Measurements from ENCODE around the gene ABHD16B.

ABHD16B gene

DNA sequence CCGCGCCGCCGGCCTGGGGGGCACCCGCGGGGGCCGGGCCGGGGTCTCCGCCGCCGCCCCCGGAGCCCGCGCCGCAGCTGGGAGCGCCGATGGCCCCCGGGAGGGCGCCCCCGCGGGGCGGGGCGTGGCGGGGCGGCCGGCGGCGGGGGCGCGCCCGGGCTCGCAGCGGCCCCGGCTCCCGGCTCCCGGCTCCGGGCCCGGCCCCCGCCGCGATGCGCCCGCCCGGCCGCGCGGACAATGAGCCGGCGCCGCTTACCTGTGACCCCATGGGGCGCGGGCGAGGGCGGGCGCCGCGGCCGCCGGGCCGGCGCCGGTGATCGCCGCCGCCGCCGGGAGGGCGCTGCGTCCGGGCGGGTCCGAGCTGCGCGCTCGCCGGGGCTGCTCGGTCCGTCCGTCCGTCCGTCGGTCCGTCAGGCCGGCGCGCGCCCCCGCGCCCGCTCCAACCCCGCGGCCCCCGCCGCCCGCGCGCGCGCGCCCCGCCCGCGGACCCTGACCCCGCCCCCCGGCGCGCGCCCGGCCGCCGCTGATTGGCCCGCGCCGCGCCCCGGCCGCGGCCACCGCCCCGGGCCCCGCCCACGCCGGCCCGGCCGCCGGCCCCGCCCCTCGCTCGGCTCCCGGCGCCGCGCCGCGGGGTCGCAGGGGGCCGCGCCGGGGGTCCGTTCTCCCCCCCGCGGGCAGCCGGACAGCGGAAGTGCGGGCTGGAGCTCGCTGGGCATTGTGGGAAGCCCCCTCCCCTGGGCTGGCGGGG, 30.3 kb upstream of the ABHD16B start, which contains the start of gene ZBTB46:
Gene ZBTB46 (minus strand): TSS at position 424 of the 748 bp plus-strand sequence. CDS start 40,507 bp downstream, outside the sequence.
- Mint-ChIP-seq H3K4me3 (peak within 1 kb of the TSS; percentile 87), H3K36me3 (peaks cover 1% of the 10 kb centered on the region), H3K27me3 (peaks cover 19% of the 10 kb centered on the region), H3K27ac (peak within 1 kb of the TSS; percentile 56), H3K4me1 (peaks cover 10% of the 10 kb centered on the region), H3K9me3 (no peaks in the 10 kb centered on the region)

DNA sequence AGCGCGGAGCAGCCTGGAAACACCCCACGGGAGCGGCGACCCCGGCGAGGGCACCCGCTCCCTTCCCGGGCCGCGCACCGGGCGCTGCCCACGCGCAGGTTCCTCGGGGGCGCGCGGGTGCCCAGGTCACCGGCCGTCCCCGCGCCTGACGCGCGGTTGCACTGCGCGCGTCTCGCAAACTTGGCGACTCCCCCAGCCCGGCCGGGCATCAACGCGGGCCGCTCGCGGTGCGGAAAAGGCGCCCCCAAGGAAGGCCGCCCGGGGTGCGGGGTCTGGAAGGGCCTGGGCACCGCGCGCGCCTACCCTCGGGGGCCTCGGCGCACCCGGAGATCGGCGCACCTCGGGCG, 29.7 kb upstream of the ABHD16B start:
- Mint-ChIP-seq H3K36me3 (peaks cover 1% of the 10 kb centered on the region), H3K4me3 (no peak overlapping the region), H3K9me3 (no peaks in the 10 kb centered on the region), H3K4me1 (peaks cover 10% of the 10 kb centered on the region), H3K27ac (no peak overlapping the region), H3K27me3 (peaks cover 17% of the 10 kb centered on the region)

DNA sequence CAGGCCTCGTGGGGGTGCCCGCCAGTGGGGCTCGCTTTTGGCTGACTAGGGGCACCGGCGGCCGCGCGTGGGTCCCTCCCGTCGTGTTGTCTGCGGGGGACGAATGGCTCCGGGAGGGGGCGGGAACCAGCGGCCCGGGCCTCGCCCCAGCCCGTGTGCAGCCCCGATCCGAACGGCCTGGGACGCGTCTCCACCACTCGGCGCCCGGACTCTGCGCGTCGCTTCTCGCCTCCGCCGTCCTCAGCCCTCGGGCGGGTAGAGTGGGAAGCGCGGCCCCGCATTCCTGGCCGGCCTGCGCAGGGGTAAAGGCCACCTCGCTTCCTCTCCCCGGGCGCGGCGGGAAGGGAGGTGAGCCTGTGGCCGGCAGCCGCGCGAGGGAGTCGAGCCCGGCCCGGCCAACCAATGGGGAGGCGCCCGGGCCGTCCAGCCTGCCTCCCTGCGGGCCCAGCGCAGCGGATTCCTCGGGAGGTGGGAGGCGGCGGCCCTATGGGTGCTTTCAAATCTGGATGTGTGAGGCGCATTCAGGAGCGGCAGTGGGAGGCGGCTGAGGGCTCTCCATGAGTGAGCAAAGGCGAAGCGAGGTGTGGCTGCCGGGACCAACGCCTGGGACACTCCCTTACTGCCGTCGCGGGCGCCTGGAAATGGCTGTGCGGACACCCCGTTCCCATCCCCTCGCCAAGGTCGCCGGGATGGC, 29.2 kb upstream of the ABHD16B start:
- peaks cover 10% of the 10 kb centered on the region for H3K4me1 Mint-ChIP-seq
- peaks cover 1% of the 10 kb centered on the region for H3K36me3 Mint-ChIP-seq
- H3K4me3 Mint-ChIP-seq: no peak overlapping the region
- peaks cover 17% of the 10 kb centered on the region for H3K27me3 Mint-ChIP-seq
- no peak overlapping the region for H3K27ac Mint-ChIP-seq
- no peaks in the 10 kb centered on the region for H3K9me3 Mint-ChIP-seq

DNA sequence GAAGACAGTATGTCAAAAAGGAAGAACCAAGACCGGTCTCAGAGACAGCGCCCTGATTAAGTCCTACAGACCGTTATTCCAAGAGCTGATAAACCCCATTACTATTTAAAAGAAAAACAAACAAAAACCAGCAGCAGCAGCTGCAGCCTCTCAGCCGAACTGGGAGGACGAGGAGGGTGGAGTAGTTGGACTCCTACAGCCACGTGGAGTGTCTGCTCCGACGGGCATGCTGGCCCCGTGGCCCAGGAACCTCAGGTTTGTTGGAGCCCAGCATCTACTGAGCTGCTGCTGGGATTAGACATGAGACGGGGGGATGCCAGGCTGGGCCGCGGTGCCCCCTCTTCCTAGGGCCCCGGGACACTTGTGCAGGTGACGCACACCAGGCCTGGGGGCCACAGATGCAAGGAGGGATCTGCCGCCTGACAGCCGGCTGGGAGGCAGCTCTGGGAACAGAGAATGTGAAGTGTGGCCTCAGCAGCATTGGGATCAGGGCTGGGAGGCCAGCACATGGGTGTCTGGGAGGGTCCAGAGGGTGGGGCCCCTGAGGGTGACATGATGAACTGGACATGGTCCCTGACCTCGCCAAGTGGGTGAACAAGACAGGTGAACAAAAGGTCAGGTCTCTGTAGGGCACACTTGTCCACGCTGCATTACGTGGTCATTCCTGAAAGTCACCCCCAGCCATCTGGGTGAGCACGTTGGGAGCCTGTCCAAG, 27.4 kb upstream of the ABHD16B start:
- H3K27ac Mint-ChIP-seq: no peak overlapping the region
- H3K4me1 Mint-ChIP-seq: peaks cover 10% of the 10 kb centered on the region
- peaks cover 13% of the 10 kb centered on the region for H3K27me3 Mint-ChIP-seq
- H3K4me3 Mint-ChIP-seq: no peak overlapping the region
- peaks cover 1% of the 10 kb centered on the region for H3K36me3 Mint-ChIP-seq
- H3K9me3 Mint-ChIP-seq: no peaks in the 10 kb centered on the region

DNA sequence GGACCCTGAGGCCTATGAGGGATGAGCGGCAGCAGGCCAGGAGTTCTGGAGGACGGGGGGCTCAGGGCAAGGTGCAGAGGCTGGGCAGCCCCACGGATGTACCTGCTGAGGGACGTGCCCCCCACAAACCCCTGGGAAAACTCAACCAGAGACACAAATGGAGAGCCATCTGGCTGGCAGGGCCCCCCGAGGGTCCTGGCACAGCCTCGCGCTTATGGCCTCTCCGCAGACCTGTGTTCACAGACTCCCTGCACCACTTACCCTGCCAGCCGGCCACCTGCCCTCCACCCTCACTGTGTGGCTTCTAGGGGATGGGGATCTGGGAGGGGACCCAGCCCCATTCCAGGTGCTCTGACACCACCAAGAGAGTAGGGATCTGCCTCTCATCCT, 26.8 kb upstream of the ABHD16B start:
- peaks cover 8% of the 10 kb centered on the region for H3K27me3 Mint-ChIP-seq
- peaks cover 1% of the 10 kb centered on the region for H3K36me3 Mint-ChIP-seq
- peaks cover 7% of the 10 kb centered on the region for H3K4me1 Mint-ChIP-seq
- no peaks in the 10 kb centered on the region for H3K9me3 Mint-ChIP-seq
- no peak overlapping the region for H3K4me3 Mint-ChIP-seq
- H3K27ac Mint-ChIP-seq: no peak overlapping the region

DNA sequence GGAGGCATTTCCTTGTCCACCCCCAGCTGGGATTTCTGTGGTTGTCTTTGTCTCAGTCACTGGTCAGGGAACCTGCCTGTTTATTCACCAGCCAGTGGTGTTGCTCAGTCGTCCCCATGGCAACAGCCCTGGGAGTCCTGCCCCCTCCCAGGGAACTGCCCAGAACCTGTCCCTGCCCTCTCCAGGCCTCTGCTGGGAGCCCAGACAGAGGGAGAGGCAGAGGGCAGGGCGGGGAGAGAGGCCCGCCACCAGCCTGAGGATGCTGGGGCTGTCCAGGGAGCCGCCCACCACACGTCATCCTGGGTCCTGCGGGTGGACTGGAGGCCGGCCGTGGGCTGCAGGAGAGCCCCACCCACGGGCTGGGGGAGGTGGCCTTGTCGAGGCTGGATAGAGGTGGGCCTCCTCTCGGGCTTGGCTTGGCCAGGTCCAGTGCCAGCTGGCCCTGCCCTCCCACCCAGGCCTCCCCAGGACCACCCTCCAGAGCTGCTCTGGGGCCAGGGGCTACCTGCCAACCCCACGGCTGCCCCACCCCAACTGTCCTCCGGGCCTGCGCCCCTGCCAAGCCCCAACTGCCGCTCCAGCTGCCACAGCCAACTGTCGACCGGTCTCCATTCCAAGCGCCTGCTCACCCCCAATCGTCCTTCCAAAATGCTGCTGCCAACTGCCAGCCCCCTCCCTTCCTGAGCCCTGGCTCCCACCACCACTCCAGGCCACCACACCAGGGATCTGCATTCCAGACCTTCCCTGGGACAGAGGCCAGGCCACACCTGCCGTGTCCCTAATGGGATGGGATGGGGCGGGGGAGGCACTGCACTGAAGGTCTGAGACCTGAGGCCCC, 26.1 kb upstream of the ABHD16B start:
- H3K27ac Mint-ChIP-seq: no peak overlapping the region

DNA sequence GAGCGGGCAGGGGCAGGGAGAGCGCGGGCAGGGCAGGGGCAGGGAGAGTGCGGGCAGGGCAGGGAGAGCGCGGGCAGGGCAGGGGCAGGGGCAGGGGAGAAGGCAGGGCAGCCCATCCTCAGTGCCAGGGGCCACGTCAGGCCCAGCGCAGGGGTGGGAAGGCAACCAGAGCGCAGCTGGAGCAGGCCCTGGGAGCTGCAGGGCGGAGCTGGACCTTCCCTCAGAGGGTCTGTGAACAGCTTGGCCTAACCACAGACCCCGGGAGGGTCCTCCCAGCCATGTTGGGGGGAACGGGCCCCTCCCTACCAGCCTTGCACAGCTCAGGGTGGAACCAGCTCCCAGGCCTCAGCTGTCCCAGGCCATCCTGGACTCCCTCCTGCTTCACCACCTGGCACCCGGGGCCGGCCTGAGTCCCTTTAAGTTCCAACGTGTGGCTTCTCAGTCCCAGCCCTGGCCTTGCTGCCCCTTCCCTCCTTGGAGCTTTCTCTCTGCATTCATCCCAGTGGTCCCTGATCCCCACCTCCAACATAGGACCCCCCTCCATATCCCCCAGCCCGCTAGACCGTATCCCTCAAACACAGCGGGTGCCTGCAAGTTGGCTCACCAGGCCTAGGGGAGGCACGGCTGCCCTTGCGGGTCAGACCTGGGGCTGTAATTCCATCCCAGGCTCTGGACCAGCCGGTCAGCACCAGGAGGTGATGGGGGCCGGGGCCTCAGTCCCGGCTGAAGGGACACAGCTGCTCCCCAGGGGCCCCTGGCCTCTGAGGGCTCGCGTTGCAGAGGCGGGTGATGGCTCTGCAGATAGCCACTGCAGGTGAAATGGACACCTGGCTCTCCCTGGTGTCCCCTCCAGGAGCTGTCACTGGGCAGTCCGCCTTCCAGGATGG, 24.6 kb upstream of the ABHD16B start:
- no peaks in the 10 kb centered on the region for H3K9me3 Mint-ChIP-seq
- peaks cover 2% of the 10 kb centered on the region for H3K27me3 Mint-ChIP-seq
- no peak overlapping the region for H3K27ac Mint-ChIP-seq
- H3K4me1 Mint-ChIP-seq: no peaks in the 10 kb centered on the region
- H3K4me3 Mint-ChIP-seq: no peak overlapping the region
- no peaks in the 10 kb centered on the region for H3K36me3 Mint-ChIP-seq

More for the DNA sequence above, 26.1 kb upstream of the ABHD16B start:
- H3K4me1 Mint-ChIP-seq: no peaks in the 10 kb centered on the region
- peaks cover 2% of the 10 kb centered on the region for H3K27me3 Mint-ChIP-seq
- H3K9me3 Mint-ChIP-seq: no peaks in the 10 kb centered on the region
- no peak overlapping the region for H3K4me3 Mint-ChIP-seq
- H3K36me3 Mint-ChIP-seq: no peaks in the 10 kb centered on the region

DNA sequence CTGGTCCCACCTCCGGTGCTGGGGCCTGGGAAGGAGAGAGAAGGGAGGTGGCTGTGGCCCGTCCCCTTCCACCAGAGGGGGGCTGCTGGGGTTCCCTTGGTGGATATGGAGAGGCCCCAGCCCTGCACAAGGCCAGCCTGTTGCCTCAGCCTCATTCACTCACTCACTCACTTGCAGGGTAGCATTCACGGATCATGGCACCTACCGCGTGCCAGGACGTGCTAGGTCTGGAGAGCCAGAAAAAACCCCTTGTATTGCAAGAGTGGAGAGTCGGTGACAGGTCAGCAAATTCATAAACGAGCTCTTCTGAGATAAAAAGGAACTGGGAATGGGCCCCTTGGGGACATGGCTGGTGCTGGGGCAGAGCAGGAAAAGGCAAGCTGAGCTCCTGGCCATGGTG, 23.8 kb upstream of the ABHD16B start:
- no peak overlapping the region for H3K4me3 Mint-ChIP-seq
- H3K27ac Mint-ChIP-seq: no peak overlapping the region
- no peaks in the 10 kb centered on the region for H3K9me3 Mint-ChIP-seq
- no peaks in the 10 kb centered on the region for H3K4me1 Mint-ChIP-seq
- H3K36me3 Mint-ChIP-seq: no peaks in the 10 kb centered on the region
- H3K27me3 Mint-ChIP-seq: peaks cover 5% of the 10 kb centered on the region

DNA sequence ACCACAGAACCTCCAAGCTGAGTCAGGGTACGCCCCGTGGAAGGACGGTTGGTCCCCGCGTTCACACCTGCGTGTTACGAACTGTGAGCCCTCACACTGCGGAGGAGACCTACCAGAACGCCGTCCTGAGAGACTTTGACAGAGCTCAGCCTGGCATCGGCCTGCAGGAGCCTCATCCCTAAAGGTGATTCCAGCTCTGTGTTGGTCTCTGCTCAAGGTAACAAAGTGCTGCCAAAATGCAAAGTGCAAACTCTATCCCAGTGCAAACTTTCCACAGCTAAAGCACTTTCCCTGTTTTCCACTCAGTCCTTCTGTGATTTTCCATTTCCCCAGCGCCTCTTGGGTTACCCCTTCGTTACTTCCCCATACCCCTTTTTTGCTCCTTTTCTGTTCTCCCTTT, 21.7 kb upstream of the ABHD16B start:
- H3K9me3 Mint-ChIP-seq: no peaks in the 10 kb centered on the region
- H3K27me3 Mint-ChIP-seq: peaks cover 11% of the 10 kb centered on the region
- peaks cover 5% of the 10 kb centered on the region for H3K4me1 Mint-ChIP-seq
- no peak overlapping the region for H3K27ac Mint-ChIP-seq
- H3K4me3 Mint-ChIP-seq: no peak overlapping the region
- H3K36me3 Mint-ChIP-seq: no peaks in the 10 kb centered on the region

DNA sequence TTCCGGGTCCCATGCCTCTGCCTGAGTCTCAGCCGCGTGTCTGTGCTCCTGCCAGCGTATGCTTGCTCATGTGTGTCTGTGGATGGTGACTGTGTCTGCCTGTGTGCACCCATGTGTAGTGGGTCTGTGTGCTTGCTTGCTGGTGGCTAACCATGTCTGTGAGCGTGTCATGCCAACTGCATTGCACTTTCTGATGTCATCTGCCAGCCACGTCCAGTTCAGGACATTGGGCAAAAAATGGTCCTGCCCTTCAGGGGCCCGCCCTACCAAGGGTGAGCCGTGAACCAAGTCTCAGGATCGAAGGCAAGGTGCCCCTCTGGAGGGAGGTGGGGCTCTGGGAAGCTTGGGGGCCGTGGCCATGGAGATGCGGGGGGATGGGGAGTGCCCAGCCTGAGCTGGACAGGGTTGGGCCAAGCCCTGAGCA, 20.9 kb upstream of the ABHD16B start:
- H3K36me3 Mint-ChIP-seq: no peaks in the 10 kb centered on the region
- H3K4me3 Mint-ChIP-seq: no peak overlapping the region
- H3K9me3 Mint-ChIP-seq: no peaks in the 10 kb centered on the region
- H3K27ac Mint-ChIP-seq: no peak overlapping the region
- H3K27me3 Mint-ChIP-seq: peaks cover 15% of the 10 kb centered on the region
- peaks cover 5% of the 10 kb centered on the region for H3K4me1 Mint-ChIP-seq

DNA sequence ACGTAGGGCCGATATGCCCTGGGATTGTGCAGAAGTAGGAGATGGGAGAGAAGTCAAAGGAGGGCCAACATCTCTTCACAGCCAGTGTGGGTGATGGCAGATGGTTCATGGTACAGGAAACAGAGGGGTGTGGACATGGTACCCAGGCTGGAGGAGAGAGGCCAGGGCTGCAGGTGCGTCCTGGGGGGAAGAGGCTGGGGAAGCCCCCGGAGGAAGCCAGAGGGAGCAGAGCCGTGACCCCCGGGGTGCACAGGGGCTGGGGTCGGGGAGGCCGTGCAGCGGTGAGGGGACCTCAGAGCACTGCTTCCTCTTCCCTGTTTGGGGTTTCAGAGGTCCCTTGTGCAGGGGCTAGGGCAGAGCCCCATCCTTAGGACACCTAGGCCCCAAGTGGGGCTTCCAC, 19.0 kb upstream of the ABHD16B start:
- H3K27me3 Mint-ChIP-seq: peaks cover 16% of the 10 kb centered on the region
- H3K9me3 Mint-ChIP-seq: no peaks in the 10 kb centered on the region
- H3K36me3 Mint-ChIP-seq: no peaks in the 10 kb centered on the region
- H3K27ac Mint-ChIP-seq: peak overlapping the region; percentile 8
- peaks cover 5% of the 10 kb centered on the region for H3K4me1 Mint-ChIP-seq
- H3K4me3 Mint-ChIP-seq: no peak overlapping the region

DNA sequence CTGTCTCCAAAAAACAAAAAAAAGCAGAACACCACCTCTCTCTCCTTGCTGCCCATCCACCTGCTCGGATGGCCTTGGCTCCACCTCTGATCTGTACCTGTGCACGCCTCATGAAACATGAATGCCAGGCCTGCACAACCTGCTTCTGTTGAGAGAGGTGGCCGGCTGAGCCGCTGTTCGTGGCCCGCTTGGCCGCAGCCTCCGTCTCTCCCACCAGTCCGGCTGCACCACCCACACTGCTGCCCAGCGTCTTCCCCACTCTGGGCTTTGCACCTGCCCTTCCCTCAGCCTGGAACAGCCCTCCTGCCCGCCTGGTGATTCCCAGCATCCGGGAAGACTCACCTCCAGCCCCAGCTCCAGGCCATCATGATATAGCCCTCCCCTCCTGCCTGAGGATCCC, 18.1 kb upstream of the ABHD16B start:
- Mint-ChIP-seq H3K9me3 (no peaks in the 10 kb centered on the region), H3K36me3 (no peaks in the 10 kb centered on the region), H3K27ac (no peak overlapping the region), H3K4me1 (peaks cover 5% of the 10 kb centered on the region), H3K27me3 (peaks cover 16% of the 10 kb centered on the region), H3K4me3 (no peak overlapping the region)

DNA sequence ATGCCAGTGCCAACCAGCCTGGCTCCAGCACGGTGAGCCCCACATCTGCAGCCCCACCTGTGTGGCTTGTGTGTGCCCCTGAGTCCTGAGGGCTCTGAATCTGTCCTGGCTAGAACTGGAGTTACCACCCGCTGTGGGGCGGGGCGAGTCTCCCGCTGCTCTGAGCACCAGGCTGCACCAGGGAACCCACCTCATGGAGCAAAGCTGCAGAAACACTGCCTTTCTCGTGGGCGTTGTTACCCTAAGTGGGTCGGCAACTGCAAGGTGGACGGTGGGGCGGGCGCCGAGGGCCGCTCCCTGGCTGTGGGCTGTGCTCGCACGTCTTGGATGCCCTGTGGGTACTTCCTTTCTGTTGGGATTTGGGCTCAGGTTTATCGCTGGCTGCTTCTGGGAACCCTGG, 17.5 kb upstream of the ABHD16B start:
- Mint-ChIP-seq H3K27ac (no peak overlapping the region), H3K4me3 (no peak overlapping the region)

DNA sequence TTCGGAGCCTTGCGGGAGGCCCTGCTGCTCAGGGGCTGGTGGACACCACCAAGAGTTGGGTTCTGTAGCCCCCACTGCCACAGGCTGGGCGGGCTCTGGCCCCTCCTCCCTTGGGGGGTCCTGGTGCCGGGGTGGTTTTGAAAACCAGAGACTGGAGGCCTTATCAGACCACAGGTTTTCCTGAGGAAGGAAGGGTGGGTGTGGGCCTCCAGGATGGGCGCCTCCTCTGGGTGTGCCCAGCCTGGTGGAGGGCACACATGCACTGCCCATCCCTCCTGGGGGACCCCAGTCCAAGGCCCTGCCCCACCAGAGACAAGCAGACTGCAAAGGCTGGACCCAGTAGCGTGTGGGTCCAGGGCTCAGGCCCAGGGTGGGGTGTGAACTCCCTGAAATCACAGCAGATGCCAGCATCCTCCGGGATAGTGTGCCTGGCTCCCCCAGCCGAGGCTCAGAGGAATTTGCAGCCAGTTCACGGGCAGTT, 16.7 kb upstream of the ABHD16B start:
- Mint-ChIP-seq H3K36me3 (no peaks in the 10 kb centered on the region), H3K9me3 (no peaks in the 10 kb centered on the region), H3K4me3 (no peak overlapping the region), H3K27ac (no peak overlapping the region), H3K27me3 (peaks cover 16% of the 10 kb centered on the region), H3K4me1 (peaks cover 5% of the 10 kb centered on the region)

More for the DNA sequence above, 17.5 kb upstream of the ABHD16B start:
- H3K4me1 Mint-ChIP-seq: peaks cover 5% of the 10 kb centered on the region
- no peaks in the 10 kb centered on the region for H3K9me3 Mint-ChIP-seq
- H3K27me3 Mint-ChIP-seq: peaks cover 16% of the 10 kb centered on the region
- H3K36me3 Mint-ChIP-seq: no peaks in the 10 kb centered on the region
